Body of pancreas (tissue), 4 donors: ENCODE measurements around the gene TECR. TPM values are rescaled to one million over a fixed set of nuclear protein-coding genes. Genes with fewer than 3 reads are reported as not detected.
A peak's percentile ranks its signal among the peaks of the same experiment; 100 is the strongest.
"Not testable (repeated sequence)": the region's sequence is repeated elsewhere in the genome, so short reads cannot be mapped to it uniquely, and the experiment has no call there.

Source experiments
- ATAC-seq: fragments of 150-250 bp; one replicate; pipeline ENCODE4 v1.9.1; 2016
- DNase-seq, 4 donors: peaks; one replicate each; pipeline ENCODE4 v3.0.0-alpha.2; 2019
- H3K27ac ChIP-seq, 4 donors: fragments of 200-600 bp; sonication (generic); 1 replicate in 3 of 4; 2 replicates in 1 of 4; pipeline versions ENCODE4 v1.5.1 to v1.6.1; 2016 to 2019; ENCODE audit warnings: mild to moderate bottlenecking in 1 of 4, mixed read lengths in 1 of 4, moderate library complexity in 1 of 4
- H3K27me3 ChIP-seq, 2 donors: fragments of 200-600 bp; sonication (generic); one replicate each; pipeline ENCODE4 v1.6.0; 2016; ENCODE audit warnings: mild to moderate bottlenecking in 1 of 2
- H3K36me3 ChIP-seq, 2 donors: fragments of 200-600 bp; sonication (generic); replicated peaks in 1 of 2; 2 replicates each; pipeline ENCODE4 v1.5.1; 2016; ENCODE audit warnings: low read depth in 2 of 2; ENCODE audit not compliant: insufficient read depth in 1 of 2
- H3K4me1 ChIP-seq: fragments of 200-600 bp; sonication (generic); one replicate; pipeline ENCODE4 v1.6.0; 2016
- H3K4me3 ChIP-seq, 2 donors: fragments of 200-600 bp; sonication (generic); 1 replicate in 1 of 2; 2 replicates in 1 of 2; pipeline ENCODE4 v1.5.1; 2016 to 2019
- H3K9me3 ChIP-seq, 3 donors: fragments of 200-600 bp; sonication (generic); 1 replicate in 2 of 3; 2 replicates in 1 of 3; pipeline ENCODE4 v1.5.1; 2016
- POLR2A ChIP-seq, 3 donors: fragments of 450-650 bp; IDR thresholded peaks; one replicate each; pipeline ENCODE4 v1.6.1; 2016; ENCODE audit warnings: antibody characterized with exemption in 3 of 3, mild to moderate bottlenecking in 2 of 3
- WGBS, 2 donors: methylation state at CpG; one replicate each; pipeline ENCODE4 v1.1.5; 2017; 5-methylcytosine and 5-hydroxymethylcytosine counted together
- intact Hi-C: fragments of 100-400 bp; cut with DNase I; formaldehyde crosslinking; loops from one replicate; pipeline ENCODE4 v1.15.1; 2023
- total RNA-seq, 2 donors: library from RNA; depleted of rRNA; stranded (reverse); fragments of >200 nt; gene quantifications; one replicate each; pipeline ENCODE4 v1.1.0, GENCODE V29; 2016
- TF ChIP-seq, protein P1 (sequence below), 7 experiments: fragments of 450-650 bp in 4 of 7; fragments of 200-600 bp in 3 of 7; sonication (generic) in 3 of 7; IDR thresholded peaks; one replicate each; pipeline ENCODE4 v1.5.1; 2016 to 2019; ENCODE audit warnings: antibody characterized with exemption in 7 of 7

TECR gene
- total RNA-seq, 2 donors from 2014 or later: 26.2 to 28.7 TPM

DNA sequence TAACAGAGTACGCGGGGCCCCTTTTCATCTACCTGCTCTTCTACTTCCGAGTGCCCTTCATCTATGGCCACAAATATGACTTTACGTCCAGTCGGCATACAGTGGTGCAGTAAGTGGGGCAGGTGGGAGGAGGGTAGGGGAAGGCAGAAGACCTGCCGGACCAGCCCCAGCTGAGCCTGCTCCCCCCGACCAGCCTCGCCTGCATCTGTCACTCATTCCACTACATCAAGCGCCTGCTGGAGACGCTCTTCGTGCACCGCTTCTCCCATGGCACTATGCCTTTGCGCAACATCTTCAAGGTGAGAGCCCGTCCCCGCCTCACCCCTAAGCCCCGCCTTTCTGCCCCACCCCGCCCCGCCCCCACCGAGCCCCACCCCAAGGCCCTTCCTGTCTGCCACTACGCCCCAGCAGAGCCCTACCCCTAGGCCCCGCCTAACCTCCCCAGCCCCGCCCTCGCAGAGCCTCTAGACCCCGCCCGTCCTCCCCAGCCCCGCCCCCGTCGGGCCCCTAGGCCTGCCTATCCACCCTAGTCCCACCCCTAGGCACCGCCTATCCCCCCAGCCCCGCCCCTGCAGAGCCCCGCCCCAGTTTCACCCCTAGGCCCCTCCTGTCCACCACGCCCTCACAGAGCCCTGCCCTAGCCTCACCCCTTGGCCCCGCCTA is 34.7 kb downstream of the TECR start:
- Histone ChIP-seq H3K27me3 (no peaks in the 10 kb centered on the region), H3K36me3 (no peaks in the 10 kb centered on the region), H3K4me1 (peaks cover 14% of the 10 kb centered on the region), H3K4me3 (no peak overlapping the region), H3K9me3 (no peaks in the 10 kb centered on the region), H3K27ac (no peak overlapping the region)
- intact Hi-C loops: loop anchor here (10.0 kb wide), 1 partner anchor 121 kb away; no protein-coding TSS in a partner anchor
- no peak for TF ChIP-seq POLR2A (IDR thresholded peaks at IDR 0.05)
- TF ChIP-seq, protein P1, sequence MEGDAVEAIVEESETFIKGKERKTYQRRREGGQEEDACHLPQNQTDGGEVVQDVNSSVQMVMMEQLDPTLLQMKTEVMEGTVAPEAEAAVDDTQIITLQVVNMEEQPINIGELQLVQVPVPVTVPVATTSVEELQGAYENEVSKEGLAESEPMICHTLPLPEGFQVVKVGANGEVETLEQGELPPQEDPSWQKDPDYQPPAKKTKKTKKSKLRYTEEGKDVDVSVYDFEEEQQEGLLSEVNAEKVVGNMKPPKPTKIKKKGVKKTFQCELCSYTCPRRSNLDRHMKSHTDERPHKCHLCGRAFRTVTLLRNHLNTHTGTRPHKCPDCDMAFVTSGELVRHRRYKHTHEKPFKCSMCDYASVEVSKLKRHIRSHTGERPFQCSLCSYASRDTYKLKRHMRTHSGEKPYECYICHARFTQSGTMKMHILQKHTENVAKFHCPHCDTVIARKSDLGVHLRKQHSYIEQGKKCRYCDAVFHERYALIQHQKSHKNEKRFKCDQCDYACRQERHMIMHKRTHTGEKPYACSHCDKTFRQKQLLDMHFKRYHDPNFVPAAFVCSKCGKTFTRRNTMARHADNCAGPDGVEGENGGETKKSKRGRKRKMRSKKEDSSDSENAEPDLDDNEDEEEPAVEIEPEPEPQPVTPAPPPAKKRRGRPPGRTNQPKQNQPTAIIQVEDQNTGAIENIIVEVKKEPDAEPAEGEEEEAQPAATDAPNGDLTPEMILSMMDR (IDR thresholded peaks at IDR 0.05): no peak
- DNase-seq (peak in 1 of 4 donors; percentile 21), ATAC-seq (no peak)
- WGBS, 2 donors: 79 to 85% methylated on average over 18 to 24 of the region's 33 CpGs

DNA sequence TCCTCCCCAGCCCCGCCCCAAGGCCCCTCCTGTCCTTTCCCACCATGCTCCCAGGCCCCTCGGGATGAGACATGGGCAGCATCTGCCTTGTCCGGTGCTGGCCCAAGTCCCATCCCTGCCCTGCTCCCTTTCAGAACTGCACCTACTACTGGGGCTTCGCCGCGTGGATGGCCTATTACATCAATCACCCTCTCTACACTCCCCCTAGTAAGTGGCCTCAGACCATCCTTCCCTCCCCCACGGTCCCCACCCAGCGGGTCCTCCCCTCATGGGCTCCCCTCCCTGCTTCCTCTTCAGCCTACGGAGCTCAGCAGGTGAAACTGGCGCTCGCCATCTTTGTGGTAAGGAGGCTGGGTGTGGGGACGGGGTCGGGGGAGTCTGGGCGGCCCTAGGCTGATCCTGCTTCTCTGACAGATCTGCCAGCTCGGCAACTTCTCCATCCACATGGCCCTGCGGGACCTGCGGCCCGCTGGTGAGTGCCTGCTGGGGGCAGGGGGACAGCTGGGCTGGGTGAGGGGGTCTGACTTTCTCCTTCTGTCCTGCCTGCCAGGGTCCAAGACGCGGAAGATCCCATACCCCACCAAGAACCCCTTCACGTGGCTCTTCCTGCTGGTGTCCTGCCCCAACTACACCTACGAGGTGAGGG is 35.4 kb downstream of the TECR start:
- H3K4me1 ChIP-seq: peaks cover 15% of the 10 kb centered on the region
- H3K4me3 ChIP-seq, DNase-seq, H3K27me3 ChIP-seq, H3K27ac ChIP-seq, H3K36me3 ChIP-seq, ATAC-seq, H3K9me3 ChIP-seq: not testable (repeated sequence)
- intact Hi-C loops: loop anchor here (10.0 kb wide), 1 partner anchor 120 kb away; no protein-coding TSS in a partner anchor
- 84 to 91% methylated on average over 17 to 20 of the region's 22 CpGs for WGBS, 2 donors

DNA sequence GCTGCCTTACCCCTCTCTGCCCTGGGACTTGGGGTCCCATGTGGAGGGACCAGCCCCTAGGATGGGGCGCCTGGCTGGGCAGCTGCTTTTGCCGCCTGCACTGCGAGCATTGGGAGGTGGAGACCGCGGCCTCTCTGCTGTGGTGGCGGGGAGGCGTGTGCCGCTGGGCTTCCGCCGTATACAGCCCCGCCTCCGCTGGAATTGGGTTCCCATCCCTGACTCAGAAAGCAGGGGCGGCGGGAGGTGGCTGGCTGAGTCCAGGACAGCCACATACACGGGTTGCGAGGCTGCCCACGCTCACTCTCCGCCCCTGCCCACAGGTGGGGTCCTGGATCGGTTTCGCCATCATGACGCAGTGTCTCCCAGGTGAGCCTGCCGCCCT is 35.9 kb downstream of the TECR start:
- no peak overlapping the region for H3K4me3 ChIP-seq
- no peak for TF ChIP-seq POLR2A (IDR thresholded peaks at IDR 0.05)
- TF ChIP-seq, protein P1 (IDR thresholded peaks at IDR 0.05): no peak

DNA sequence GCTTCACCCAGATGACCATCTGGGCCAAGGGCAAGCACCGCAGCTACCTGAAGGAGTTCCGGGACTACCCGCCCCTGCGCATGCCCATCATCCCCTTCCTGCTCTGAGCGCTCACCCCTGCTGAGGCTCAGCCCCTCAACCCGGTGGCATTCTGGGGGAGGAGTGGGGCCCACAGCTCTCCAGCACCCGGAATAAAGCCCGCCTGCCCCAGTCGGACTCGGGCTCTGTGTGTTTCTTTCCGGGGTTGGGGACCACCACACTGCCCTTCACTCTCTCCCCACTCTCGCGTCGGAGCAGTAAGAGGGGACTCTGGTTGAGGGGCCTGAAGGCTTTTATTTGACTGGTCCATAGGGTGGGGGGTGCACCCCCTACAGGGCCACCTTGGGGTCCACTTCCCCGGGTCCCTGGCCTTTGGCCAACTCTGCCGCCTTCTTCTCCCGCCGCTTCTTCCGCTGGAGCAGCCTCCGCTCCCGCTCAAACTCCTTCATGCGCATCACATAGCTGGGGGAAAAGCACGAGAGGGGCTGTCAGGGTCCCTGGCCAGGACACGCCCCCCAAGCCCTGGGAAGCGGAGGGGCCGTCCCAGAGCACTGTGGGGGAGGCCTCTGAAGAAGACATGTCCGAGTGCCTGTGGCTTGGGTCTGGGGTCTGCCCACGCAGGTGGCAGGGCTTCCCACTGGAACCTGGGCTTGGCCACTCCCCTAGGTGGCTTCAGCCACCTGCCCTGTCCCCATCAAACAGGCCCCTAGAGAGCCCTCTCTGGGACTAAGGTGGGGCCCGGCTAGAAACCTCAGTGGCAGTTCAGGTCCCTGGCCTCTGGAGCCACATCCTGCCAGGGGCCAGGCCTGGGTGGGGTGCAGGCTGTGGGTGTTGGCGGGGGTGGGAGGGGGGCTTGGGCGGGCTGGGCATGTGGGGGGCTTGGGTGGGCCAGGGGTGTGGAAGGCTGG is 36.6 kb downstream of the TECR start:
- no peaks in the 10 kb centered on the region for H3K27me3 ChIP-seq
- ATAC-seq: no peak
- TF ChIP-seq POLR2A (IDR thresholded peaks at IDR 0.05): no peak
- TF ChIP-seq, protein P1 (IDR thresholded peaks at IDR 0.05): no peak
- no peak overlapping the region for H3K4me3 ChIP-seq
- no peaks in the 10 kb centered on the region for H3K36me3 ChIP-seq
- no peaks in the 10 kb centered on the region for H3K9me3 ChIP-seq
- intact Hi-C loops: loop anchor here (10.0 kb wide), 1 partner anchor 119 kb away; no protein-coding TSS in a partner anchor
- peaks cover 25% of the 10 kb centered on the region for H3K4me1 ChIP-seq
- no peak overlapping the region for H3K27ac ChIP-seq
- 65 to 85% methylated on average over 4 to 22 of the region's 31 CpGs for WGBS, 2 donors
- no peak for DNase-seq

More for the DNA sequence above, 35.9 kb downstream of the TECR start:
- intact Hi-C loops: loop anchor here (10.0 kb wide), 1 partner anchor 120 kb away; no protein-coding TSS in a partner anchor
- no peaks in the 10 kb centered on the region for H3K9me3 ChIP-seq
- ATAC-seq (no peak), DNase-seq (no peak)
- no peaks in the 10 kb centered on the region for H3K27me3 ChIP-seq
- peaks cover 18% of the 10 kb centered on the region for H3K4me1 ChIP-seq
- H3K27ac ChIP-seq: no peak overlapping the region
- 84 to 91% methylated on average over 7 to 19 of the region's 22 CpGs for WGBS, 2 donors
- no peaks in the 10 kb centered on the region for H3K36me3 ChIP-seq

DNA sequence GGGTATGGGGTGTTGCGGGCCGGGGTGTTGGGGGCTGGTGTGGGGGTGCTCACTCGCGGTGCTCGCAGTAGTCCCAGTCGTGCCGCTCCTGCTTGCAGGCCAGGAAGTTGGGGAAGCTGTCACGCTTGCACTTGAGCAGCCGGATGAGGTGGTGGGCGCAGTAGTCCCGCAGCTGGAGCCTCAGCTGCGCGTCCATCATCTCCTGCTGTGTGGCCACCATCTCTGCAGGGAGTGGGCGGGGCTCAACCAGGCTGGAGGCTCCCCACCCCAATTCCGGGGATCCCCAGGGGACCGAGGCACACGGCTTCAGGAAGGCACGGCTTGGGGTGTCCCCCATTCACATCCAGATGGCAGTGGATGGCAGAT is 37.3 kb downstream of the TECR start:
- H3K9me3 ChIP-seq: no peaks in the 10 kb centered on the region
- TF ChIP-seq POLR2A (IDR thresholded peaks at IDR 0.05): no peak
- TF ChIP-seq, protein P1 (IDR thresholded peaks at IDR 0.05): no peak
- peaks cover 22% of the 10 kb centered on the region for H3K4me1 ChIP-seq
- DNase-seq (no peak), ATAC-seq (no peak)
- H3K4me3 ChIP-seq: no peak overlapping the region
- H3K36me3 ChIP-seq: no peaks in the 10 kb centered on the region
- no peak overlapping the region for H3K27ac ChIP-seq
- H3K27me3 ChIP-seq: no peaks in the 10 kb centered on the region
- WGBS, 2 donors: 73 to 83% methylated on average over 12 to 18 of the region's 18 CpGs
- intact Hi-C loops: loop anchor here (10.0 kb wide), 1 partner anchor 118 kb away; no protein-coding TSS in a partner anchor
